ENCODE results near the gene PSMD6. TPM values are rescaled to one million over a fixed set of nuclear protein-coding genes. Genes with fewer than 3 reads are reported as not detected.
A peak's percentile ranks its signal among the peaks of the same experiment; 100 is the strongest.

PSMD6 gene
- total RNA-seq, 4 donors from 2014 or later = 18.3 to 66.6 (median 47.8) TPM

DNA sequence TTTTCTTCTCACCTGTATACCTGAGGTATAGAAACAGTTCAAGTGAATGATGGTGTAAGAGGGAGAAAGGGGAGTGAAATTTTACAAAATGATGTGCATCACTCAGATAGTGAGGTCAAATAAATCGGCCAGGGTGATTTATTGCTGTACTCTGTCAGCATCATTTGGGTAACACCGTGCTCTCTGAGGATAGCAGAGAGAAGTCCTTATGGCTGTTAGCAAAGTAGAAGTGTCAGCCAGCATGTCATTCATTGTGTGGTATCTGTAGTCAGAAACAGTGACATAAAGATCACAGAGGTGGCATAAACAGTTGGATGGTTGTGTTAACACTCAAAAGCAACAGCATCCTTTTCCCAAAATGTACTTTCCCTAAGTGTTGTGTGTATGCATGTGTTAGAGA is 53.4 kb downstream of the PSMD6 start:
- peaks cover 51 to 84% (median 76%) of the 10 kb centered on the region in 4 donors for H3K4me1 ChIP-seq

DNA sequence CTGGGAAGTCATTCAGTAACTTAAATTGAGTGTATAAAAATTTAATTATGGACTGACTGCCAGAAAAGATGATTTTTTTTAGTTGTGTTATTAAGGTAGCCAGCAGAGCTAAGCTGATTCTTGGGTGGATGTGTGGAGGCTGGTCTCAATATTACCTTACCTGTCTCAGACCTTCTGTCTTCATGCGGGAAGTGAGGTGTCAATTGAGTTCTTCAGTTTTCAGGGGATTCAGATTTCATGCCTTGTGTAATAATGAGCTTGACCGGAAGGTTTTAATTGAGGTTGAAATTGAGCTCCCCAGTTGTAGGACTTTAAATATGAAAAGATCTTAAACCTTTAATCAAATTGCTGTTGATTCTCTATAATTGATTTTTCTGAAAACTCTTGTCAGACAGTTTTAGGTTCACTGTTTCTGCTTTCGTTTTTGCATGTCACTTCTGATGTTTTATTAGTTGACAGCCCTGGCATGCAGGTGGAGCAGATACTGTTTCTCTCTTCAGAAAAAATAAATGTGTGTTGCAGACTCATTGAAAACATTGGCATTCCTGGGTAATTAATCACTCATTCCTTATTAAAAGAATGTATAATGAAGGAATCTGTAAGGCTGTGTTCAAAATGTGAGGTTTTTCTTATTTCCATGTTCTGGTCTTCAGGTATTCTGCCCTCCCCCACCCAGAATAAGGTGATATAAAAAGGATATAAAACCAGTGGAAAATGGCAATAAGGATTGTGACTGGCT is 54.5 kb downstream of the PSMD6 start:
- peak overlapping the region; percentile 82 to 92 (median 92) for H3K27ac ChIP-seq
- no peaks in the 10 kb centered on the region for H3K27me3 ChIP-seq
- whole genome bisulfite sequencing, 2 donors (ENCODE audit: low coverage in 1 of 2) = 5 to 22% methylated on average over 3 of the region's 3 CpGs
- intact Hi-C loops (cut with DNase I; ENCODE audit: low total_unique reads) = no loop called here
- H3K4me3 ChIP-seq = peak overlapping the region in 3 of 4 donors; percentile 18 to 42 (median 22)
- H3K4me1 ChIP-seq = peaks cover 51 to 88% (median 84%) of the 10 kb centered on the region in 4 donors
- no peak for DNase-seq
- H3K9me3 ChIP-seq = no peaks in the 10 kb centered on the region
- in situ Hi-C loops (cut with MboI; ENCODE audit: low pct_ligation_motif_present in 1 of 4, low pct_unique_long_range_greater_than_20kb in 1 of 4, low sequenced_read_pairs in 3 of 4) = no loop called here
- H3K36me3 ChIP-seq = no peaks in the 10 kb centered on the region
- TF ChIP-seq, protein P1, sequence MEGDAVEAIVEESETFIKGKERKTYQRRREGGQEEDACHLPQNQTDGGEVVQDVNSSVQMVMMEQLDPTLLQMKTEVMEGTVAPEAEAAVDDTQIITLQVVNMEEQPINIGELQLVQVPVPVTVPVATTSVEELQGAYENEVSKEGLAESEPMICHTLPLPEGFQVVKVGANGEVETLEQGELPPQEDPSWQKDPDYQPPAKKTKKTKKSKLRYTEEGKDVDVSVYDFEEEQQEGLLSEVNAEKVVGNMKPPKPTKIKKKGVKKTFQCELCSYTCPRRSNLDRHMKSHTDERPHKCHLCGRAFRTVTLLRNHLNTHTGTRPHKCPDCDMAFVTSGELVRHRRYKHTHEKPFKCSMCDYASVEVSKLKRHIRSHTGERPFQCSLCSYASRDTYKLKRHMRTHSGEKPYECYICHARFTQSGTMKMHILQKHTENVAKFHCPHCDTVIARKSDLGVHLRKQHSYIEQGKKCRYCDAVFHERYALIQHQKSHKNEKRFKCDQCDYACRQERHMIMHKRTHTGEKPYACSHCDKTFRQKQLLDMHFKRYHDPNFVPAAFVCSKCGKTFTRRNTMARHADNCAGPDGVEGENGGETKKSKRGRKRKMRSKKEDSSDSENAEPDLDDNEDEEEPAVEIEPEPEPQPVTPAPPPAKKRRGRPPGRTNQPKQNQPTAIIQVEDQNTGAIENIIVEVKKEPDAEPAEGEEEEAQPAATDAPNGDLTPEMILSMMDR (IDR thresholded peaks at IDR 0.05) = peak in 1 of 5 experiments; percentile 13
- TF ChIP-seq POLR2A (IDR thresholded peaks at IDR 0.05) (no peak), POLR2AphosphoS5 (IDR thresholded peaks at IDR 0.05) (no peak)

More for the DNA sequence above, 53.4 kb downstream of the PSMD6 start:
- H3K36me3 ChIP-seq = no peaks in the 10 kb centered on the region
- in situ Hi-C loops (cut with MboI; ENCODE audit: low pct_ligation_motif_present in 1 of 4, low pct_unique_long_range_greater_than_20kb in 1 of 4, low sequenced_read_pairs in 3 of 4) = no loop called here
- peak overlapping the region; percentile 82 to 92 (median 92) for H3K27ac ChIP-seq
- intact Hi-C loops (cut with DNase I; ENCODE audit: low total_unique reads) = no loop called here
- peak overlapping the region in 1 of 4 donors; percentile 42 for H3K4me3 ChIP-seq
- TF ChIP-seq POLR2AphosphoS5 (IDR thresholded peaks at IDR 0.05) (no peak), EP300 (IDR thresholded peaks at IDR 0.05; ENCODE audit: low read depth) (no peak), POLR2A (IDR thresholded peaks at IDR 0.05) (no peak)
- TF ChIP-seq, protein P1 (IDR thresholded peaks at IDR 0.05) = no peak
- 0 to 4% methylated on average over 1 to 2 of the region's 2 CpGs for WGBS, 2 donors (ENCODE audit: low coverage in 1 of 2)
- H3K9me3 ChIP-seq = no peaks in the 10 kb centered on the region
- no peaks in the 10 kb centered on the region for H3K27me3 ChIP-seq
- no peak for DNase-seq

DNA sequence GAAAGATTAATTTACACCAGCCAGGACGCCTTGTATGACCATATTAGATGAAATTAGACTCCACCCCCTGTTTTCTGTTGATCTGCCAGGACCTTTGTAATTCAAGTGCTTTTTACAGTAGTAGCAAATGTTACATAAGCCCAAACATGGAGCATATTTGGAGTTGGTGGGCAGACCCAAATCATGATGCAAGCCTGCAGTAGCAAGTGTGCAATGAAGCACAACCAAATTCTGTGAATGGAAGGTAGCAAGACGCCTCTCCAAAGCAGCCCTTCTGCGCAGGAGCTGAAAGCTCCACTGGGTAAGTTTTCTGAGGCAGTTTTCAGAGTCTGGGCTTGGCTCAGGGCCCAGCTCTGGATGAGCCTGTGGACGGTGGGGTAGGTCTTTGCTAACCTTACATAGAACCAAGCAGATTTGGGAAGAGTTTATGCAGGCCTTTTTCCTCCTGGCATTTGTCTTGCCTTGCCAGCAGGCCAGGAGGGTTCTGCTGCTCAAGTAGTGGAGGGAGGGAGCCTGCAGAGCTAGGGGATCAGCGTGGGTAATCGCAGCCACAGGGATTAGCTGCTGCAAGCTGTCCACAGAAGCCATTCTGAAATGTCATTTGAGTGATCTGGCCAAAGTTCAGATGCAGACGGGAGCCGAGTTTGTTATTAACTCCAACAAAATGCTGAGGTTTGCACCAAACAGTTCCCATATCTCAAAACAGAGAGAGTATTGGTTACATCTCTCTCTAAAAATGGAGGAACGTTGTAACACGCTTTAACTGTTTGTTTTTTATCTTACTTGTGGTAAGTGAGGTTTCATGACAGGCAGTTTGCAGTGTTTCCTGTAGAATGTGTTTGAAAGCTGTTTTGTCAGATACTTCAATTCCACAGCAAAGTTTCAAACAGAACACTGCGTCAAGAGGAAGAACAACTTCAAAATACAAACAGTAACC is 55.4 kb downstream of the PSMD6 start:
- Histone ChIP-seq H3K9me3 (no peaks in the 10 kb centered on the region), H3K4me1 (peaks cover 47 to 92% (median 84%) of the 10 kb centered on the region in 4 donors), H3K36me3 (no peaks in the 10 kb centered on the region), H3K27me3 (no peaks in the 10 kb centered on the region), H3K4me3 (peak overlapping the region; percentile 9 to 42 (median 20)), H3K27ac (peak overlapping the region; percentile 82 to 92 (median 92))
- in situ Hi-C loops (cut with MboI; ENCODE audit: low pct_ligation_motif_present in 1 of 4, low pct_unique_long_range_greater_than_20kb in 1 of 4, low sequenced_read_pairs in 3 of 4) = no loop called here
- intact Hi-C loops (cut with DNase I; ENCODE audit: low total_unique reads) = no loop called here
- DNase-seq = peak; percentile 57
- TF ChIP-seq POLR2AphosphoS5 (IDR thresholded peaks at IDR 0.05) (peak in 2 of 3 donors; percentile 27 to 63), EP300 (IDR thresholded peaks at IDR 0.05; ENCODE audit: low read depth) (no peak), POLR2A (IDR thresholded peaks at IDR 0.05) (peak; percentile 43)
- TF ChIP-seq, protein P1 (IDR thresholded peaks at IDR 0.05) = no peak
- WGBS, 2 donors (ENCODE audit: low coverage in 1 of 2) = 4 to 5% methylated on average over 8 to 11 of the region's 11 CpGs

DNA sequence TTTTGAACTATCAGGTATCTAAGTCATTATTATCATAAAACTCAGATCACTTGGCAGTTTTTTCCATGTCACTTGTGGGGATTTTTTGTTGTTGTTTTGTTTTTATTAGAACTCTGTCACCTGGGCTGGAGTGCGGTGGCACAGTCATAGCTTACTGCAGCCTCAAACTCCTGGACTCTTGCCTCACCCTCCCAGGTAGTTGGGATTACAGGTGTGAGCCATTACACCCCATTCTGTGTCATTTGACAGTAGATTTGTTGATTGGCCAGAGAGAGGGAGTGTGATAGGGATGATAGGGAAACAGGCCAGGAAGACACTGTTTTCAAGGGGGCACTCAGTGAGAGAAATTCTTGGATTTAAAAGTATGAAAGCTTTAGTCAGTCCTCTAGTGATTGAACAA is 56.4 kb downstream of the PSMD6 start:
- Histone ChIP-seq H3K27ac (peak overlapping the region; percentile 82 to 92 (median 92)), H3K36me3 (no peaks in the 10 kb centered on the region), H3K4me3 (peak overlapping the region in 1 of 4 donors; percentile 42), H3K4me1 (peaks cover 42 to 87% (median 73%) of the 10 kb centered on the region in 4 donors), H3K27me3 (no peaks in the 10 kb centered on the region), H3K9me3 (no peaks in the 10 kb centered on the region)
- WGBS, 2 donors (ENCODE audit: low coverage in 1 of 2) = 17 to 54% methylated on average over 1 of the region's 1 CpG
- intact Hi-C loops (cut with DNase I; ENCODE audit: low total_unique reads) = no loop called here
- TF ChIP-seq POLR2A (IDR thresholded peaks at IDR 0.05) (no peak), EP300 (IDR thresholded peaks at IDR 0.05; ENCODE audit: low read depth) (no peak), POLR2AphosphoS5 (IDR thresholded peaks at IDR 0.05) (no peak)
- TF ChIP-seq, protein P1 (IDR thresholded peaks at IDR 0.05) = no peak
- in situ Hi-C loops (cut with MboI; ENCODE audit: low pct_ligation_motif_present in 1 of 4, low pct_unique_long_range_greater_than_20kb in 1 of 4, low sequenced_read_pairs in 3 of 4) = no loop called here
- DNase-seq = peak; percentile 30
